GM12878 (cell line): Measurements from ENCODE around the gene KHNYN. TPM values are rescaled to one million over a fixed set of nuclear protein-coding genes. Genes with fewer than 3 reads are reported as not detected.
A peak's percentile ranks its signal among the peaks of the same experiment; 100 is the strongest.

Source experiments
- ATAC-seq: fragments of 200-7000 bp; cut with Tn5 transposase; 3 replicates; pipeline ENCODE4 v1.9.1; 2020; ENCODE audit warnings: mild to moderate bottlenecking, moderate library complexity
- BruUV-seq: library from RNA; stranded (reverse); fragments of 400-500 nt; replicated peaks from 2 replicates; lab custom pipeline; 2021; lab: Mats Ljungman, UMichigan
- CTCF ChIA-PET: fragments of 300-600 bp; sonication (Branson Sonifier 250); formaldehyde crosslinking; extraction: SDS; loops from one replicate; lab custom pipeline; 2021; ENCODE audit warnings: inconsistent platforms; lab: Yijun Ruan, JAX
- POLR2A ChIA-PET: fragments of 350-600 bp; formaldehyde crosslinking; extraction: SDS; loops from one replicate; lab custom pipeline; 2021; ENCODE audit warnings: inconsistent platforms; lab: Charles Lee
- RAD21 ChIA-PET: fragments of 300-600 bp; sonication (Branson Sonifier 250); formaldehyde crosslinking; loops from one replicate; lab custom pipeline; 2023; ENCODE audit warnings: antibody characterized with exemption; ENCODE audit not compliant: unreplicated experiment; lab: Charles Lee
- SMC1A ChIA-PET: fragments of 300-600 bp; sonication (Branson Sonifier 250); formaldehyde crosslinking; loops from one replicate; lab custom pipeline; 2023; ENCODE audit not compliant: unreplicated experiment, uncharacterized antibody; lab: Charles Lee
- DNase-seq: peaks from one replicate; pipeline ENCODE4 v3.0.0-alpha.2; 2011; ENCODE audit warnings: low read depth, low spot score
- FAIRE-seq: peaks from 3 replicates; lab custom pipeline; 2011; peaks lifted over from hg19 to GRCh38; lab: Jason Lieb, UNC
- H2AFZ ChIP-seq: 2 replicates; pipeline ENCODE4 v1.6.0; 2011; ENCODE audit warnings: low read depth, low read length, control low read depth; ENCODE audit not compliant: control insufficient read depth
- H3K27ac ChIP-seq: 2 replicates; pipeline ENCODE4 v1.5.1; 2011; ENCODE audit warnings: control low read depth; ENCODE audit not compliant: control insufficient read depth, insufficient read depth
- H3K27me3 ChIP-seq, 2 experiments: replicated peaks in 1 of 2; 2 replicates each; pipeline versions ENCODE4 v1.6.0 to v1.6.1; 2011; ENCODE audit warnings: low read length in 1 of 2; ENCODE audit not compliant: control insufficient read depth in 2 of 2, insufficient read depth in 2 of 2
- H3K36me3 ChIP-seq, 2 experiments: 2 replicates each; pipeline ENCODE4 v1.5.1; 2011; ENCODE audit warnings: low read length in 1 of 2; ENCODE audit not compliant: control insufficient read depth in 2 of 2, insufficient read depth in 2 of 2
- H3K4me1 ChIP-seq: 2 replicates; pipeline ENCODE4 v1.6.1; 2011; ENCODE audit warnings: mild to moderate bottlenecking, low read length, moderate library complexity, mixed read lengths; ENCODE audit not compliant: control insufficient read depth, insufficient read depth
- H3K4me2 ChIP-seq: 2 replicates; pipeline ENCODE4 v1.6.0; 2011; ENCODE audit warnings: control low read depth; ENCODE audit not compliant: control insufficient read depth, insufficient read depth
- H3K4me3 ChIP-seq: fragments of 200-600 bp; sonication (generic); 2 replicates; pipeline ENCODE4 v1.5.1; 2016
- H3K79me2 ChIP-seq: 2 replicates; pipeline ENCODE4 v1.6.0; 2011; ENCODE audit warnings: low read length; ENCODE audit not compliant: control insufficient read depth, insufficient read depth
- H3K9ac ChIP-seq: 2 replicates; pipeline ENCODE4 v1.8.0; 2011; ENCODE audit warnings: low read length, control low read depth, mixed read lengths; ENCODE audit not compliant: control insufficient read depth, insufficient read depth
- H3K9me3 ChIP-seq: replicated peaks from 3 replicates; pipeline ENCODE4 v1.5.1; 2011; ENCODE audit warnings: mild to moderate bottlenecking, low read length; ENCODE audit not compliant: control insufficient read depth, insufficient read depth
- H4K20me1 ChIP-seq: 2 replicates; pipeline ENCODE4 v1.6.0; 2011; ENCODE audit not compliant: control insufficient read depth, insufficient read depth
- BACH1 ChIP-seq: fragments of 450-650 bp; IDR thresholded peaks from 2 replicates; pipeline ENCODE4 v1.6.1; 2017; ENCODE audit warnings: mild to moderate bottlenecking, borderline replicate concordance
- CHD2 ChIP-seq: IDR thresholded peaks from 2 replicates; pipeline ENCODE4 v1.6.1; 2011; ENCODE audit warnings: low read depth, low read length, improper control_type of control experiment, borderline replicate concordance
- CHD4 ChIP-seq: fragments of 200-600 bp; sonication (generic); IDR thresholded peaks from 2 replicates; pipeline ENCODE4 v1.6.1; 2016; ENCODE audit warnings: mild to moderate bottlenecking
- EED ChIP-seq: sonication (generic); IDR thresholded peaks from 2 replicates; pipeline ENCODE4 v1.6.1; 2016; ENCODE audit warnings: antibody characterized with exemption, low read depth
- FOXK2 ChIP-seq: fragments of 450-650 bp; IDR thresholded peaks from 2 replicates; pipeline ENCODE4 v1.6.1; 2017; ENCODE audit warnings: mild to moderate bottlenecking, moderate library complexity
- IKZF1 ChIP-seq: fragments of 450-650 bp; conservative IDR thresholded peaks from 2 replicates; pipeline ENCODE4 v1.6.1; 2017; ENCODE audit warnings: antibody characterized with exemption, mild to moderate bottlenecking
- LARP7 ChIP-seq: fragments of 450-650 bp; IDR thresholded peaks from 2 replicates; pipeline ENCODE4 v1.6.1; 2017; ENCODE audit warnings: mild to moderate bottlenecking
- NR2F1 ChIP-seq: fragments of 450-650 bp; conservative IDR thresholded peaks from 2 replicates; pipeline ENCODE4 v1.6.1; 2017; ENCODE audit warnings: mild to moderate bottlenecking
- PAX5 ChIP-seq: IDR thresholded peaks from 2 replicates; pipeline ENCODE4 v1.6.1; 2011; ENCODE audit warnings: low read depth, low read length, borderline replicate concordance
- RBBP5 ChIP-seq: fragments of 200-600 bp; sonication (generic); conservative IDR thresholded peaks from 2 replicates; pipeline ENCODE4 v1.6.1; 2016
- SIN3A ChIP-seq: IDR thresholded peaks from 2 replicates; pipeline ENCODE4 v1.6.1; 2012; ENCODE audit warnings: low read depth, low read length, improper control_type of control experiment
- SMAD5 ChIP-seq: IDR thresholded peaks from 2 replicates; pipeline ENCODE4 v1.6.1; 2016; ENCODE audit warnings: antibody characterized with exemption, low read depth
- SMARCA5 ChIP-seq: fragments of 450-650 bp; IDR thresholded peaks from 2 replicates; pipeline ENCODE4 v1.6.1; 2017; ENCODE audit warnings: mild to moderate bottlenecking
- SPI1 ChIP-seq: IDR thresholded peaks from 2 replicates; pipeline ENCODE4 v1.6.1; 2011; ENCODE audit warnings: low read depth, mild to moderate bottlenecking, low read length, moderate library complexity, borderline replicate concordance; ENCODE audit not compliant: insufficient read depth
- TCF3 ChIP-seq: IDR thresholded peaks from 2 replicates; pipeline ENCODE4 v1.6.1; 2012; ENCODE audit warnings: low read depth, mild to moderate bottlenecking, low read length, borderline replicate concordance; ENCODE audit not compliant: insufficient read depth
- YY1 ChIP-seq: IDR thresholded peaks from 2 replicates; pipeline ENCODE4 v1.6.1; 2011; ENCODE audit warnings: low read depth, mild to moderate bottlenecking, low read length
- WGBS: methylation state at CpG from one replicate; pipeline ENCODE4 v1.1.6; 2016; ENCODE audit warnings: low lambda C conversion rate; ENCODE audit not compliant: insufficient replicate concordance, insufficient coverage; ENCODE audit errors: missing lambda C conversion rate; 5-methylcytosine and 5-hydroxymethylcytosine counted together
- in situ Hi-C: fragments of 300-500 bp; cut with MboI; formaldehyde crosslinking; loops from 9 replicates; pipeline ENCODE4 v1.14.3; 2018; ENCODE audit warnings: mixed read lengths
- intact Hi-C: fragments of 100-400 bp; cut with micrococcal nuclease; formaldehyde crosslinking; loops from one replicate; pipeline ENCODE4 v1.14.2; 2022; ENCODE audit not compliant: unreplicated experiment
- polyA plus RNA-seq, 11 experiments: library from polyadenylated mRNA; depleted of rRNA in 4 of 11; unstranded in 6 of 11; stranded (reverse) in 5 of 11; fragments of >200 nt; fragmentation: Nextera tagmentation in 4 of 11; fragmentation: Illumina TruSeq in 1 of 11; extraction: Ambion mirVana in 4 of 11; extraction: Trizol in 1 of 11; gene quantifications; 1 replicate in 1 of 11; 2 replicates in 10 of 11; pipeline versions ENCODE4 v1.2.1 to v1.2.3, GENCODE V29; 2011 to 2016; ENCODE audit warnings: inconsistent platforms in 2 of 11, missing spikeins in 2 of 11, low read depth in 1 of 11
- total RNA-seq, 4 experiments: library from RNA; depleted of rRNA in 3 of 4; stranded (reverse); fragments of >200 nt in 3 of 4; fragmentation: Illumina TruSeq in 1 of 4; extraction: Trizol in 1 of 4; gene quantifications; 2 replicates each; pipeline versions ENCODE4 v1.2.1 to v1.2.3, GENCODE V29; 2013 to 2021
- TF ChIP-seq, protein P1 (sequence below): IDR thresholded peaks from 2 replicates; pipeline ENCODE4 v1.6.1; 2011; ENCODE audit warnings: borderline replicate concordance, low read depth, mild to moderate bottlenecking, moderate library complexity, mixed read lengths, low read length; ENCODE audit not compliant: insufficient read depth; ENCODE audit errors: extremely low read length

The KHNYN gene
- total and polyA plus RNA-seq, 10 of the 15 experiments (the other 5 are each of a cell fraction or from before 2014, with no cell fraction given) = 1.4 to 34.7 (median 21.5) TPM

DNA sequence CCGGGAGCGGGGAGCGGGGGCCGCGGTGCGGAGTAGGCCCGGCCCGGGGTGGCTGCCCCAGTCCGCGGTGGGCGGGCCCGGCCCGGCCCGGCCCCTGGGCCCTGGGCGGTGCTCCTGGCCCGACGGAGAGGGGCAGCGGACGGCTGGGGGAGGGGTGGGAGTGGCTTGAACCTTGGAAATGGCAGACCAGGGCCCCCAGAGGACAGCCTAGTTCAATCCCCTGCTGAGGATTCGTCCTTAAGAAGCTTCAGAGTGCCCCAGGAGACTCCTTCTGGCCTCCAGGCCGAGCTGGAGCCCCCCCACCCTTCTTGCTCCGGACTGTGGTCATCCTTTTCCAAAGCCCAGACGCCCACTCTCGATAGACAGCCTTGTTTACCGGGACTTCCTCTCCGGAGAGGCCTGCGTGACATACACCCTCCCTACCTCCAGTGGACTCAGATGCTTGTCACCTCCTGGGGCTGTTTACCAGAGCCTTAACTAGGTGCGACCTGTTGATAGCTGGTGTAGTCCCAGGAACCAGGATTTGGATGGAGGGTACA, 458 bp downstream of the KHNYN start:
- FAIRE-seq (peak; percentile 84), DNase-seq (no peak), ATAC-seq (peak; percentile 79)
- no peaks in the 10 kb centered on the region for H3K9me3 ChIP-seq
- H3K4me1 ChIP-seq = peaks cover 8% of the 10 kb centered on the region
- intact Hi-C loops = loop anchor here (2.0 kb wide), 1 partner anchor 187 kb away; the partner anchor contains the start of gene TINF2
- ChIA-PET RAD21 (interaction anchor here (0.6 to 4.3 kb wide), 21 partner anchors 11 to 316 kb away, joined by 3 to 141 read pairs (median 8); partner anchors contain the start of genes ADCY4, CIDEB, DCAF11 and NRL), CTCF (interaction anchor here (0.6 to 10.8 kb wide), 25 partner anchors 11 to 217 kb away, joined by 3 to 452 read pairs (median 13); partner anchors contain the start of genes ADCY4, CHMP4A, CIDEB and LTB4R), SMC1A (interaction anchor here (1.4 to 8.1 kb wide), 16 partner anchors 11 to 187 kb away, joined by 4 to 79 read pairs (median 10); partner anchors contain the start of genes ADCY4, CIDEB, LTB4R and NFATC4), POLR2A (interaction anchor here (0.6 to 3.4 kb wide), 16 partner anchors 9 to 315 kb away, joined by 3 to 61 read pairs (median 8); partner anchors contain the start of genes ADCY4, DCAF11, IPO4 and LTB4R2)
- peak overlapping the region; percentile 80 for H3K9ac ChIP-seq
- WGBS = 1% methylated on average over 22 of the region's 28 CpGs
- no TSS peak for BruUV-seq
- no peaks in the 10 kb centered on the region for H4K20me1 ChIP-seq
- TF ChIP-seq SIN3A = peak; percentile 45; the same call in 1 of the 2 replicates
- TF ChIP-seq LARP7 = no peak
- TF ChIP-seq IKZF1 = peak; percentile 12; the same call in 1 of the 2 replicates
- peak; percentile 1; the same call in 1 of the 2 replicates for TF ChIP-seq TCF3
- TF ChIP-seq BACH1 = 0 out of 2 replicates have a peak, but pooled peaks have one; percentile 0
- no peak for TF ChIP-seq EED
- peak; percentile 53 for TF ChIP-seq FOXK2
- 0 out of 2 replicates have a peak, but pooled peaks have one; percentile 4 for TF ChIP-seq SMAD5
- peak; percentile 65; the same call in 1 of the 2 replicates for TF ChIP-seq YY1
- TF ChIP-seq CHD2 = peak; percentile 43; the same call in 1 of the 2 replicates
- TF ChIP-seq RBBP5 = no peak
- TF ChIP-seq, protein P1, sequence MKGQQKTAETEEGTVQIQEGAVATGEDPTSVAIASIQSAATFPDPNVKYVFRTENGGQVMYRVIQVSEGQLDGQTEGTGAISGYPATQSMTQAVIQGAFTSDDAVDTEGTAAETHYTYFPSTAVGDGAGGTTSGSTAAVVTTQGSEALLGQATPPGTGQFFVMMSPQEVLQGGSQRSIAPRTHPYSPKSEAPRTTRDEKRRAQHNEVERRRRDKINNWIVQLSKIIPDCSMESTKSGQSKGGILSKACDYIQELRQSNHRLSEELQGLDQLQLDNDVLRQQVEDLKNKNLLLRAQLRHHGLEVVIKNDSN = no peak
- TF ChIP-seq PAX5 = 0 out of 2 replicates have a peak, but pooled peaks have one; percentile 7
- 0 out of 2 replicates have a peak, but pooled peaks have one; percentile 1 for TF ChIP-seq NR2F1
- TF ChIP-seq SMARCA5 = 0 out of 2 replicates have a peak, but pooled peaks have one; percentile 9
- no peak for TF ChIP-seq CHD4
- TF ChIP-seq SPI1 = peak; percentile 53; the same call in 1 of the 2 replicates
- no peaks in the 10 kb centered on the region for H3K27me3 ChIP-seq
- H3K79me2 ChIP-seq = peaks cover 25% of the 10 kb centered on the region
- no peak overlapping the region; the same call in 1 of the 2 replicates for H2AFZ ChIP-seq
- peak overlapping the region; percentile 91 for H3K4me2 ChIP-seq
- peak overlapping the region; percentile 92 for H3K27ac ChIP-seq
- peak overlapping the region; percentile 93 for H3K4me3 ChIP-seq
- peaks cover 4 to 9% of the 10 kb centered on the region in 2 experiments for H3K36me3 ChIP-seq
- in situ Hi-C loops = loop anchor here (5.0 to 10.0 kb wide), 3 partner anchors 63 to 1125 kb away; partner anchors contain the start of genes BCL2L2, NFATC4 and PPP1R3E
